Measurements from ENCODE around the gene PPP6C. TPM values are rescaled to one million over a fixed set of nuclear protein-coding genes. Genes with fewer than 3 reads are reported as not detected.
A peak's percentile ranks its signal among the peaks of the same experiment; 100 is the strongest.

Gene PPP6C
- total and polyA plus RNA-seq, 2 of the 13 experiments (the other 11 are each of a cell fraction or from before 2014, with no cell fraction given), result 18.5 to 20.9 TPM

DNA sequence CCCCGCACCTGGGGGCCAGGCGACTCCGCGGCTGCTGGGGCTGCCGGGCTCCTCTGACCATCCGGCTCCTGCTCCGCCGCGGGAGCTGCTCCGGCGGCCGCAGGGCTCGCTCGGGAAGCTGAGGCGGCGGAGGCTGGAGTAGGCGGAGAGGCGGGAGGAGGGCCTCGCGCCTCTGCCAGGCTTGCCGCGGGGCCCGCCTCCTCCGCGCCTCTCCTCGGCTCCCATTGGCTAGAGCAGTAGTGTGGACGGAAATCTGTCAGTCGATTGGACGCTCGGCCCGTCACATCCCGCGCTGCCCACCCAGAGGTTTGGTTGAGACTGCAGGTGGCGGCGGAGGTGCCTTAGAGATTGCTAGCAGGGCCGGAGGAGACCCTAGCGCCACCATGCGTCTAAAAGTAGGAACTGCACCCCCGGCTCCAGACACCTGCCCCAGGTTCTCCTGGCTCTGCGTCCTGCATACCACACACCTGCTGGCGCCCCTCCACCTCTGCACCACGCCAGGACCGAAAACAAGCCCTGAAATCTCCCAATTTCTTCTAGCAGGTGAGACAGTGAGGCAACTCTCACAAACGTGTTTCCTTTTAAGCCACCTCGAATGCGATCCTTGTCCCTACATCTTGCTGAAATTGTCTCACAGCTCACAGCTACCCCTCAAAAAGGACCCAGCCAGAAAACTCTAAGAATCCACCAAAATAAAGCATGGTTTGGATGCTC is 46.1 kb downstream of the PPP6C start, which contains the start of gene SCAI (continued):
- TF ChIP-seq SOX6 (IDR thresholded peaks at IDR 0.05) (no peak), SOX6 (CRISPR knock-in tag; IDR thresholded peaks at IDR 0.05) (no peak; the same call in 1 of the 2 replicates), ZNF121 (CRISPR knock-in tag; IDR thresholded peaks at IDR 0.05) (no peak; the same call in 1 of the 2 replicates), POLR2A (IDR thresholded peaks at IDR 0.05; ENCODE audit: insufficient read depth in 1 of 2, low read depth in 2 of 2, low read length in 2 of 2) (peak in 1 of 2 experiments; percentile 66; a peak in 1 of 4 replicates), ZKSCAN1 (IDR thresholded peaks at IDR 0.05; ENCODE audit: low read length) (no peak), KLF15 (CRISPR knock-in tag; IDR thresholded peaks at IDR 0.05; ENCODE audit: borderline replicate concordance) (no peak), ZNF713 (CRISPR knock-in tag; IDR thresholded peaks at IDR 0.05) (no peak), ATF1 (CRISPR knock-in tag; IDR thresholded peaks at IDR 0.05) (peak; percentile 55; the same call in 1 of the 2 replicates), ZNF432 (CRISPR knock-in tag; IDR thresholded peaks at IDR 0.05; ENCODE audit: borderline replicate concordance) (no peak), BRD4 (CRISPR knock-in tag; IDR thresholded peaks at IDR 0.05) (no peak), ZFAT (CRISPR knock-in tag; conservative IDR thresholded peaks at IDR 0.05) (no peak), HDAC1 (CRISPR knock-in tag; IDR thresholded peaks at IDR 0.05) (peak; percentile 43; the same call in 1 of the 2 replicates), DR1 (CRISPR knock-in tag; IDR thresholded peaks at IDR 0.05) (peak; percentile 38; the same call in 1 of the 2 replicates), ARNT (IDR thresholded peaks at IDR 0.05) (no peak), RBFOX2 (IDR thresholded peaks at IDR 0.05; ENCODE audit: low read depth, low read length) (peak; percentile 79), TCF7 (IDR thresholded peaks at IDR 0.05; ENCODE audit: low read depth) (0 out of 2 replicates have a peak, but pooled peaks have one; percentile 5), MEIS1 (CRISPR knock-in tag; IDR thresholded peaks at IDR 0.05; ENCODE audit: borderline replicate concordance) (peak; percentile 59; the same call in 1 of the 2 replicates), ZFP37 (CRISPR knock-in tag; IDR thresholded peaks at IDR 0.05; ENCODE audit: borderline replicate concordance) (no peak), DNMT1 (CRISPR knock-in tag; IDR thresholded peaks at IDR 0.05) (no peak), ZFP41 (CRISPR knock-in tag; IDR thresholded peaks at IDR 0.05; ENCODE audit: borderline replicate concordance) (no peak), KDM5A (IDR thresholded peaks at IDR 0.05; ENCODE audit: borderline replicate concordance, low read length) (peak; percentile 37; the same call in 1 of the 2 replicates), NAIF1 (CRISPR knock-in tag; IDR thresholded peaks at IDR 0.05; ENCODE audit: borderline replicate concordance) (peak; percentile 26; the same call in 1 of the 2 replicates), EP300 (IDR thresholded peaks at IDR 0.05; ENCODE audit: low read depth in 2 of 2, low read length in 2 of 2) (0 out of 4 replicates have a peak, but pooled peaks of 1 of the 2 experiments have one; percentile 13), EP300 (CRISPR knock-in tag; IDR thresholded peaks at IDR 0.05; ENCODE audit: borderline replicate concordance) (no peak), ISL2 (CRISPR knock-in tag; IDR thresholded peaks at IDR 0.05) (peak; percentile 62; the same call in 1 of the 2 replicates), GABPB1 (CRISPR knock-in tag; IDR thresholded peaks at IDR 0.05) (peak; percentile 78), ETV6 (CRISPR knock-in tag; conservative IDR thresholded peaks at IDR 0.05) (no peak), ZSCAN29 (CRISPR knock-in tag; conservative IDR thresholded peaks at IDR 0.05) (no peak), ELF4 (CRISPR knock-in tag; IDR thresholded peaks at IDR 0.05; ENCODE audit: borderline replicate concordance) (no peak), ZNF343 (CRISPR knock-in tag; IDR thresholded peaks at IDR 0.05) (no peak), ZNF605 (CRISPR knock-in tag; IDR thresholded peaks at IDR 0.05) (peak; percentile 70; the same call in 1 of the 2 replicates), ZNF446 (CRISPR knock-in tag; IDR thresholded peaks at IDR 0.05) (no peak), ZNF430 (CRISPR knock-in tag; IDR thresholded peaks at IDR 0.05) (peak; percentile 78; the same call in 1 of the 2 replicates)
- TF ChIP-seq, protein P1, sequence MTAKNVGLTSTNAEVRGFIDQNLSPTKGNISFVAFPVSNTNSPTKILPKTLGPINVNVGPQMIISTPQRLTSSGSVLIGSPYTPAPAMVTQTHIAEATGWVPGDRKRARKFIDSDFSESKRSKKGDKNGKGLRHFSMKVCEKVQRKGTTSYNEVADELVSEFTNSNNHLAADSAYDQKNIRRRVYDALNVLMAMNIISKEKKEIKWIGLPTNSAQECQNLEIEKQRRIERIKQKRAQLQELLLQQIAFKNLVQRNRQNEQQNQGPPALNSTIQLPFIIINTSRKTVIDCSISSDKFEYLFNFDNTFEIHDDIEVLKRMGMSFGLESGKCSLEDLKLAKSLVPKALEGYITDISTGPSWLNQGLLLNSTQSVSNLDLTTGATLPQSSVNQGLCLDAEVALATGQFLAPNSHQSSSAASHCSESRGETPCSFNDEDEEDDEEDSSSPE (CRISPR knock-in tag; IDR thresholded peaks at IDR 0.05), result peak; percentile 91
